H9 (cell line): ENCODE data around the gene SLMAP. TPM values are rescaled to one million over a fixed set of nuclear protein-coding genes. Genes with fewer than 3 reads are reported as not detected.
A peak's percentile ranks its signal among the peaks of the same experiment; 100 is the strongest.

ENCODE experiments used
- DNase-seq: peaks from one replicate; pipeline ENCODE4 v3.0.0-alpha.2; 2017
- H2AFZ ChIP-seq: one replicate; pipeline ENCODE4 v1.6.1; 2013; ENCODE audit warnings: mild to moderate bottlenecking, low read length, control low read depth, moderate library complexity
- H2AK5ac ChIP-seq: 2 replicates; pipeline ENCODE4 v1.6.1; 2013; ENCODE audit warnings: low read length, control low read depth, mixed read lengths; ENCODE audit not compliant: insufficient read length
- H2BK120ac ChIP-seq: one replicate; pipeline ENCODE4 v1.6.1; 2013; ENCODE audit warnings: low read depth, mild to moderate bottlenecking, low read length, control low read depth, inconsistent platforms; ENCODE audit not compliant: poor library complexity, severe bottlenecking
- H2BK12ac ChIP-seq: 2 replicates; pipeline ENCODE4 v1.6.1; 2013; ENCODE audit warnings: low read length, control low read depth, mixed read lengths, low read depth; ENCODE audit not compliant: insufficient read length
- H2BK15ac ChIP-seq: 2 replicates; pipeline ENCODE4 v1.6.1; 2013; ENCODE audit warnings: low read depth, low read length, control low read depth
- H2BK20ac ChIP-seq: one replicate; pipeline ENCODE4 v1.6.1; 2013; ENCODE audit warnings: low read depth, mild to moderate bottlenecking, low read length, control low read depth, inconsistent platforms; ENCODE audit not compliant: poor library complexity, severe bottlenecking
- H2BK5ac ChIP-seq: 2 replicates; pipeline ENCODE4 v1.6.1; 2013; ENCODE audit warnings: low read length, control low read depth, mixed read lengths; ENCODE audit not compliant: insufficient read length
- H3K14ac ChIP-seq: 2 replicates; pipeline ENCODE4 v1.6.1; 2013; ENCODE audit warnings: low read length, control low read depth; ENCODE audit not compliant: insufficient read depth
- H3K18ac ChIP-seq: 2 replicates; pipeline ENCODE4 v1.6.1; 2013; ENCODE audit warnings: low read depth, mild to moderate bottlenecking, mixed read lengths, low read length, control low read depth; ENCODE audit not compliant: insufficient read length
- H3K23ac ChIP-seq: 2 replicates; pipeline ENCODE4 v1.6.1; 2013; ENCODE audit warnings: low read length, control low read depth, mixed read lengths, low read depth; ENCODE audit not compliant: insufficient read length
- H3K23me2 ChIP-seq: 2 replicates; pipeline ENCODE4 v1.6.1; 2013; ENCODE audit warnings: low read depth, mild to moderate bottlenecking, mixed read lengths, low read length, control low read depth; ENCODE audit not compliant: insufficient read length, poor library complexity, severe bottlenecking
- H3K27ac ChIP-seq: 2 replicates; pipeline ENCODE4 v1.5.1; 2013; ENCODE audit warnings: low read length, control low read depth, mixed read lengths, low read depth; ENCODE audit not compliant: insufficient read length
- H3K27me3 ChIP-seq: 2 replicates; pipeline ENCODE4 v1.6.1; 2013; ENCODE audit warnings: low read length, control low read depth, inconsistent platforms; ENCODE audit not compliant: insufficient read depth
- H3K4ac ChIP-seq: 2 replicates; pipeline ENCODE4 v1.6.1; 2013; ENCODE audit warnings: low read depth, mild to moderate bottlenecking, control low read depth, inconsistent platforms, low read length, moderate library complexity
- H3K4me1 ChIP-seq: 2 replicates; pipeline ENCODE4 v1.6.1; 2013; ENCODE audit warnings: low read length, control low read depth, inconsistent platforms; ENCODE audit not compliant: insufficient read depth
- H3K4me2 ChIP-seq: 2 replicates; pipeline ENCODE4 v1.6.1; 2013; ENCODE audit warnings: low read length, control low read depth, mixed read lengths; ENCODE audit not compliant: insufficient read length, insufficient read depth
- H3K56ac ChIP-seq: 2 replicates; pipeline ENCODE4 v1.6.1; 2013; ENCODE audit warnings: low read depth, mild to moderate bottlenecking, mixed read lengths, low read length, control low read depth; ENCODE audit not compliant: insufficient read length
- H3K79me1 ChIP-seq: 2 replicates; pipeline ENCODE4 v1.6.1; 2013; ENCODE audit warnings: low read depth, mild to moderate bottlenecking, moderate library complexity, low read length, control low read depth, inconsistent platforms; ENCODE audit not compliant: insufficient read depth, poor library complexity, severe bottlenecking
- H3K79me2 ChIP-seq: 2 replicates; pipeline ENCODE4 v1.6.1; 2013; ENCODE audit warnings: low read length, control low read depth, inconsistent platforms; ENCODE audit not compliant: insufficient read depth
- H3K9ac ChIP-seq: 2 replicates; pipeline ENCODE4 v1.6.1; 2013; ENCODE audit warnings: low read length, control low read depth, mixed read lengths; ENCODE audit not compliant: insufficient read length; ENCODE audit errors: extremely low read depth
- H3K9me3 ChIP-seq: one replicate; pipeline ENCODE4 v1.6.1; 2013; ENCODE audit warnings: low read depth, low read length, inconsistent platforms; ENCODE audit not compliant: control insufficient read depth
- H3T11ph ChIP-seq: one replicate; pipeline ENCODE4 v1.6.1; 2013; ENCODE audit warnings: mild to moderate bottlenecking, low read length, control low read depth, inconsistent platforms
- H4K20me1 ChIP-seq: one replicate; pipeline ENCODE4 v1.6.1; 2013; ENCODE audit not compliant: control insufficient read depth, insufficient read length, insufficient read depth
- H4K5ac ChIP-seq: 2 replicates; pipeline ENCODE4 v1.6.1; 2013; ENCODE audit warnings: low read depth, mild to moderate bottlenecking, mixed read lengths, low read length, control low read depth; ENCODE audit not compliant: insufficient read length
- H4K8ac ChIP-seq: replicated peaks from 2 replicates; pipeline ENCODE4 v1.6.1; 2013; ENCODE audit warnings: low read length, control low read depth, mixed read lengths, low read depth; ENCODE audit not compliant: insufficient read length
- H4K91ac ChIP-seq: 2 replicates; pipeline ENCODE4 v1.6.1; 2013; ENCODE audit warnings: low read depth, mild to moderate bottlenecking, moderate library complexity, mixed read lengths, low read length, control low read depth; ENCODE audit not compliant: insufficient read length
- H3K27ac Mint-ChIP-seq, 3 experiments: 2 replicates in 2 of 3; 3 replicates in 1 of 3; pipeline ENCODE4 v1.8.0; 2020 to 2021; ENCODE audit warnings: mixed read lengths in 3 of 3, mild to moderate bottlenecking in 1 of 3, moderate library complexity in 1 of 3
- H3K27me3 Mint-ChIP-seq: 2 replicates; pipeline ENCODE4 v1.8.0; 2021; ENCODE audit warnings: low read depth, mild to moderate bottlenecking, moderate library complexity, mixed read lengths
- H3K36me3 Mint-ChIP-seq, 3 experiments: 2 replicates in 2 of 3; 3 replicates in 1 of 3; pipeline ENCODE4 v1.8.0; 2020 to 2021; ENCODE audit warnings: low read depth in 3 of 3, mixed read lengths in 3 of 3; ENCODE audit not compliant: insufficient read depth in 1 of 3
- H3K4me1 Mint-ChIP-seq, 2 experiments: 2 replicates each; pipeline ENCODE4 v1.8.0; 2020; ENCODE audit warnings: mixed read lengths in 2 of 2
- H3K4me3 Mint-ChIP-seq, 2 experiments: 2 replicates in 1 of 2; 3 replicates in 1 of 2; pipeline ENCODE4 v1.8.0; 2020 to 2021; ENCODE audit warnings: mild to moderate bottlenecking in 2 of 2, mixed read lengths in 2 of 2, moderate library complexity in 1 of 2
- H3K9me3 Mint-ChIP-seq, 2 experiments: 2 replicates in 1 of 2; 3 replicates in 1 of 2; pipeline ENCODE4 v1.8.0; 2020; ENCODE audit warnings: mild to moderate bottlenecking in 2 of 2, mixed read lengths in 2 of 2, moderate library complexity in 1 of 2
- CTCF ChIP-seq: fragments of 200-600 bp; sonication (generic); conservative IDR thresholded peaks from 3 replicates; pipeline ENCODE4 v1.8.0; 2021; ENCODE audit warnings: antibody characterized with exemption, mild to moderate bottlenecking
- WGBS: extraction: QIAGEN DNeasy Blood & Tissue Kit; methylation state at CpG from one replicate; pipeline ENCODE4 v1.1.7; 2013; ENCODE audit warnings: missing lambda C conversion rate, low lambda C conversion rate, mixed read lengths; ENCODE audit not compliant: insufficient read length; ENCODE audit errors: extremely low coverage; 5-methylcytosine and 5-hydroxymethylcytosine counted together
- total RNA-seq: library from RNA; stranded (reverse); gene quantifications from 2 replicates; pipeline ENCODE4 v1.2.1, GENCODE V29; 2021

Gene SLMAP
- total RNA-seq, 1 experiment from 2014 or later, result 65.1 TPM

GRCh38 chr3:57952651-57953050 is 196.5 kb downstream of the SLMAP start:
- H3K4me2 ChIP-seq, result no peak overlapping the region
- no peak for DNase-seq
- H3K9ac ChIP-seq, result no peak overlapping the region

More at GRCh38 chr3:57952651-57953050, 196.5 kb downstream of the SLMAP start:
- Histone ChIP-seq H3K18ac (peak overlapping the region; percentile 95), H2AK5ac (no peak overlapping the region), H2BK20ac (no peak overlapping the region), H3K23me2 (no peaks in the 10 kb centered on the region), H2AFZ (no peak overlapping the region), H3K56ac (no peak overlapping the region), H3K23ac (no peak overlapping the region), H3K14ac (peak overlapping the region; percentile 93), H2BK120ac (peak overlapping the region; percentile 83), H4K91ac (peak overlapping the region; percentile 67), H3K79me2 (no peaks in the 10 kb centered on the region), H4K20me1 (no peaks in the 10 kb centered on the region), H4K8ac (no peak overlapping the region), H3K79me1 (no peaks in the 10 kb centered on the region), H3K9me3 (no peaks in the 10 kb centered on the region), H3T11ph (peak overlapping the region; percentile 89), H2BK12ac (peak overlapping the region; percentile 85), H4K5ac (peak overlapping the region; percentile 18), H2BK5ac (no peak overlapping the region), H3K27ac (no peak overlapping the region), H3K27me3 (no peaks in the 10 kb centered on the region), H2BK15ac (no peak overlapping the region), H3K4me1 (peaks cover 13% of the 10 kb centered on the region; the same call in 1 of the 2 replicates), H3K4ac (peak overlapping the region; percentile 67; the same call in 1 of the 2 replicates)
- Mint-ChIP-seq H3K4me3 (no peak overlapping the region), H3K4me1 (peaks cover 40% of the 10 kb centered on the region in 2 experiments), H3K27ac (peak overlapping the region in 2 of 3 experiments; percentile 43 to 65; a peak in 2 of 7 replicates), H3K27me3 (no peaks in the 10 kb centered on the region), H3K9me3 (no peaks in the 10 kb centered on the region), H3K36me3 (no peaks in the 10 kb centered on the region; a peak in 1 of 7 replicates)
- no CpG with 5 or more reads among the region's 5 CpGs for WGBS
- no peak for TF ChIP-seq CTCF
